Progenitor cell of endocrine pancreas (in vitro differentiated cells): ENCODE measurements around the gene ZAR1. TPM values are rescaled to one million over a fixed set of nuclear protein-coding genes. Genes with fewer than 3 reads are reported as not detected.

Experiments used
- DNase-seq: peaks from one replicate; pipeline ENCODE4 v3.0.0; 2021; ENCODE audit warnings: low spot score; ENCODE audit not compliant: unreplicated experiment
- H3K27ac Mint-ChIP-seq: 2 replicates; pipeline ENCODE4 v1.8.0; 2021; ENCODE audit warnings: mild to moderate bottlenecking, moderate library complexity, mixed read lengths
- H3K27me3 Mint-ChIP-seq: 2 replicates; pipeline ENCODE4 v1.8.0; 2021; ENCODE audit warnings: mixed read lengths
- H3K36me3 Mint-ChIP-seq: 2 replicates; pipeline ENCODE4 v1.8.0; 2022; ENCODE audit warnings: mixed read lengths; ENCODE audit not compliant: insufficient read depth
- H3K4me1 Mint-ChIP-seq: 2 replicates; pipeline ENCODE4 v1.8.0; 2021; ENCODE audit warnings: low read depth, mixed read lengths
- H3K4me3 Mint-ChIP-seq: 2 replicates; pipeline ENCODE4 v1.8.0; 2021; ENCODE audit warnings: low read depth, mild to moderate bottlenecking, moderate library complexity, mixed read lengths
- H3K9me3 Mint-ChIP-seq: 2 replicates; pipeline ENCODE4 v1.8.0; 2021; ENCODE audit warnings: low read depth, mixed read lengths
- CTCF ChIP-seq: fragments of 200-600 bp; sonication (generic); IDR thresholded peaks from one replicate; pipeline ENCODE4 v1.5.0; 2021; ENCODE audit warnings: antibody characterized with exemption, mild to moderate bottlenecking; ENCODE audit not compliant: unreplicated experiment
- total RNA-seq: library from RNA; stranded (reverse); gene quantifications from 2 replicates; pipeline ENCODE4 v1.2.1, GENCODE V29; 2021

ZAR1 gene
- total RNA-seq, 1 donor from 2014 or later = not detected

- peaks cover 16% of the 10 kb centered on the region for H3K36me3 Mint-ChIP-seq
- H3K27ac Mint-ChIP-seq = no peak overlapping the region
- H3K4me1 Mint-ChIP-seq = peaks cover 12% of the 10 kb centered on the region
- DNase-seq = no peak
- H3K27me3 Mint-ChIP-seq = no peaks in the 10 kb centered on the region
- TF ChIP-seq CTCF = no peak
- H3K4me3 Mint-ChIP-seq = no peak overlapping the region
- no peaks in the 10 kb centered on the region for H3K9me3 Mint-ChIP-seq
These were observed 49.5 kb downstream of the ZAR1 start for GRCh38 chr4:48539597-48539996.

- H3K27ac Mint-ChIP-seq = no peak overlapping the region
These were observed 52.8 kb downstream of the ZAR1 start for GRCh38 chr4:48542888-48543287.

GRCh38 chr4:48543796-48544195 is 53.7 kb downstream of the ZAR1 start:
- Mint-ChIP-seq H3K27me3 (no peaks in the 10 kb centered on the region), H3K4me1 (peaks cover 7% of the 10 kb centered on the region), H3K36me3 (peaks cover 13% of the 10 kb centered on the region), H3K9me3 (no peaks in the 10 kb centered on the region), H3K4me3 (no peak overlapping the region), H3K27ac (no peak overlapping the region)
- TF ChIP-seq CTCF = no peak
- DNase-seq = no peak

More at GRCh38 chr4:48542888-48543287, 52.8 kb downstream of the ZAR1 start:
- Mint-ChIP-seq H3K27me3 (no peaks in the 10 kb centered on the region), H3K9me3 (no peaks in the 10 kb centered on the region), H3K36me3 (peaks cover 13% of the 10 kb centered on the region), H3K4me1 (peaks cover 12% of the 10 kb centered on the region), H3K4me3 (no peak overlapping the region)
- no peak for TF ChIP-seq CTCF
- DNase-seq = no peak

Other genes starting within 250 kb of the ZAR1 start
- gene TEC, start 220.4 kb upstream of the ZAR1 start, total RNA-seq = 3.4 and 4.0 TPM in 2 replicates
- 54.5 and 55.2 TPM in 2 replicates for gene SLAIN2, start 148.7 kb upstream of the ZAR1 start, total RNA-seq
- 2.5 and 2.7 TPM in 2 replicates for gene SLC10A4, start 6.9 kb upstream of the ZAR1 start, total RNA-seq